Lung (tissue), 12 donors: ENCODE data around the gene KRTAP12-3. TPM values are rescaled to one million over a fixed set of nuclear protein-coding genes. Genes with fewer than 3 reads are reported as not detected.

Source experiments
- ATAC-seq: fragments of 200-7000 bp; cut with Tn5 transposase; one replicate; pipeline ENCODE4 v1.9.1; 2020; ENCODE audit warnings: moderate number of reproducible peaks; ENCODE audit not compliant: insufficient read depth, low FRiP score
- DNase-seq, 3 donors: peaks; one replicate each; pipeline ENCODE4 v3.0.0-alpha.2; 2013 to 2017
- H3K27ac ChIP-seq, 2 donors: one replicate each; pipeline ENCODE4 v1.5.1; 2013; ENCODE audit warnings: mild to moderate bottlenecking in 2 of 2, moderate library complexity in 2 of 2, control low read depth in 1 of 2, inconsistent platforms in 1 of 2, low read depth in 1 of 2, low read length in 1 of 2
- H3K27me3 ChIP-seq, 3 donors: one replicate each; pipeline ENCODE4 v1.5.1; 2013; ENCODE audit warnings: low read length in 2 of 3; ENCODE audit not compliant: control insufficient read depth in 3 of 3, insufficient read depth in 3 of 3
- H3K36me3 ChIP-seq, 4 donors: one replicate each; pipeline ENCODE4 v1.5.1; 2013; ENCODE audit warnings: low read length in 4 of 4, mild to moderate bottlenecking in 1 of 4, moderate library complexity in 1 of 4; ENCODE audit not compliant: control insufficient read depth in 4 of 4, insufficient read depth in 4 of 4
- H3K4me1 ChIP-seq, 5 donors: one replicate each; pipeline ENCODE4 v1.5.1; 2013; ENCODE audit warnings: low read length in 5 of 5, mild to moderate bottlenecking in 2 of 5, moderate library complexity in 1 of 5; ENCODE audit not compliant: control insufficient read depth in 5 of 5, insufficient read depth in 5 of 5
- H3K4me3 ChIP-seq: one replicate; pipeline ENCODE4 v1.5.1; 2013; ENCODE audit warnings: mild to moderate bottlenecking, control low read depth, moderate library complexity
- H3K9ac ChIP-seq, 2 donors: one replicate each; pipeline ENCODE4 v1.5.1; 2013; ENCODE audit warnings: low read length in 2 of 2, control low read depth in 1 of 2; ENCODE audit not compliant: insufficient read depth in 1 of 2
- H3K9me3 ChIP-seq, 4 donors: one replicate each; pipeline ENCODE4 v1.5.1; 2013; ENCODE audit warnings: low read length in 3 of 4, mild to moderate bottlenecking in 1 of 4, moderate library complexity in 1 of 4; ENCODE audit not compliant: control insufficient read depth in 4 of 4, insufficient read depth in 3 of 4
- WGBS, 2 donors: extraction: QIAGEN DNeasy Blood & Tissue Kit; methylation state at CpG; one replicate each; pipeline ENCODE4 v1.1.7; 2013; 5-methylcytosine and 5-hydroxymethylcytosine counted together
- polyA plus RNA-seq, 2 donors: library from polyadenylated mRNA; stranded (reverse); fragments of 200-250 nt; gene quantifications; one replicate each; pipeline ENCODE4 v1.2.1, GENCODE V29; 2013
- total RNA-seq, 2 donors: library from RNA; depleted of rRNA in 1 of 2; stranded (reverse); fragments of >200 nt in 1 of 2; gene quantifications; one replicate each; pipeline ENCODE4 v1.2.1, GENCODE V29; 2014 to 2021
- TF ChIP-seq, protein P1 (sequence below): IDR thresholded peaks from 2 replicates; pipeline ENCODE4 v1.5.1; 2012; ENCODE audit warnings: mild to moderate bottlenecking; ENCODE audit errors: control extremely low read depth, extremely low read depth
- donor health status: control.
- donor health status: control.
- donor health status: Bipolar disorder and iron deficiency.
- donor health status: healthy.
- donor health status: DM: yes; HTN: yes; CAD: no.

The KRTAP12-3 gene
- total and polyA plus RNA-seq, 4 donors = not detected

DNA sequence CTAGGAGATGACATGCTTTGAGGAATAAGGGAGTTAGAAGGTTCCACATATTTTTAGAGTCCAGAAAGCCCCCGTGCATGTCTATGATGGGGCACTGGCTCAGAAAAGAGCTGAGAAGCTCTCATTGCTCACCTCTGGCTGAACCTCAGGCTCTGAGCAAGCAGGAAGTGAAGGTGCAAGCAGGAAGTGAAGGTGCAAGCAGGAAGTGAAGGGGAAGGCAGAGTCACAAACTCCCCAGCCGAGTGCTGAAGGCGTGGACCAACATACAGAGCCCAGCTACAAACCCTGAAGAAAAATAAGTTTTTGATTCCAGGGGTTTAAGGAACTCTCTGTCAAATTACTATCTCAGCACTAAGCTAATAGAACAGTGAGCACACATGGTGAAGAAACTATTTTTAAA lies 38.8 kb upstream of the KRTAP12-3 start:
- no peak for ATAC-seq
- Histone ChIP-seq H3K9me3 (peaks cover 0 to 10% (median 3%) of the 10 kb centered on the region in 4 donors), H3K9ac (no peak overlapping the region), H3K27ac (no peak overlapping the region), H3K27me3 (no peaks in the 10 kb centered on the region), H3K4me3 (no peak overlapping the region), H3K36me3 (no peaks in the 10 kb centered on the region), H3K4me1 (no peaks in the 10 kb centered on the region)
- TF ChIP-seq, protein P1, sequence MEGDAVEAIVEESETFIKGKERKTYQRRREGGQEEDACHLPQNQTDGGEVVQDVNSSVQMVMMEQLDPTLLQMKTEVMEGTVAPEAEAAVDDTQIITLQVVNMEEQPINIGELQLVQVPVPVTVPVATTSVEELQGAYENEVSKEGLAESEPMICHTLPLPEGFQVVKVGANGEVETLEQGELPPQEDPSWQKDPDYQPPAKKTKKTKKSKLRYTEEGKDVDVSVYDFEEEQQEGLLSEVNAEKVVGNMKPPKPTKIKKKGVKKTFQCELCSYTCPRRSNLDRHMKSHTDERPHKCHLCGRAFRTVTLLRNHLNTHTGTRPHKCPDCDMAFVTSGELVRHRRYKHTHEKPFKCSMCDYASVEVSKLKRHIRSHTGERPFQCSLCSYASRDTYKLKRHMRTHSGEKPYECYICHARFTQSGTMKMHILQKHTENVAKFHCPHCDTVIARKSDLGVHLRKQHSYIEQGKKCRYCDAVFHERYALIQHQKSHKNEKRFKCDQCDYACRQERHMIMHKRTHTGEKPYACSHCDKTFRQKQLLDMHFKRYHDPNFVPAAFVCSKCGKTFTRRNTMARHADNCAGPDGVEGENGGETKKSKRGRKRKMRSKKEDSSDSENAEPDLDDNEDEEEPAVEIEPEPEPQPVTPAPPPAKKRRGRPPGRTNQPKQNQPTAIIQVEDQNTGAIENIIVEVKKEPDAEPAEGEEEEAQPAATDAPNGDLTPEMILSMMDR = no peak
- DNase-seq = no peak
- WGBS, 2 donors = 53 to 61% methylated on average over 3 of the region's 3 CpGs

DNA sequence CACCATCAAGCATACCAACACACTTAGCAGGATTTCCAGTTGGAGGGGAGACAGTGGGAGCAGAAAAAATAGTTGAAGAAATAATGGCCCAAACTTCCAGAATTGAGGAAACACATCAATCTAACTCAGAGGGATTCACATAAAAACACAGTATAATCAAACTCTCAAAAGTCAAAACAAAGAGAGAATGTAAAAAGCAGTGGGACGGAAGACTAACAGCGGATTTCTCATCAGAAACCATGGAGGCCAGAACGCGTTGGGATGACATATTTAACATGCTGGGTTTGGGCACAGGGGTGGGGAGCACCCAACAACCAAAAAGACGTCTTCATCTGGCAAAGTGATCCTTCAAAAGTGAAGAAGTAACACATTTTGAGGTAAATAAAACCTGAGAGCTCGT lies 37.8 kb upstream of the KRTAP12-3 start:
- Histone ChIP-seq H3K9ac (no peak overlapping the region), H3K36me3 (no peaks in the 10 kb centered on the region), H3K4me1 (no peaks in the 10 kb centered on the region), H3K27ac (no peak overlapping the region), H3K4me3 (no peak overlapping the region), H3K9me3 (peaks cover 0 to 10% (median 7%) of the 10 kb centered on the region in 4 donors), H3K27me3 (no peaks in the 10 kb centered on the region)
- TF ChIP-seq, protein P1 = no peak
- WGBS, 2 donors = 89 to 94% methylated on average over 6 of the region's 6 CpGs
- DNase-seq (no peak), ATAC-seq (no peak)

DNA sequence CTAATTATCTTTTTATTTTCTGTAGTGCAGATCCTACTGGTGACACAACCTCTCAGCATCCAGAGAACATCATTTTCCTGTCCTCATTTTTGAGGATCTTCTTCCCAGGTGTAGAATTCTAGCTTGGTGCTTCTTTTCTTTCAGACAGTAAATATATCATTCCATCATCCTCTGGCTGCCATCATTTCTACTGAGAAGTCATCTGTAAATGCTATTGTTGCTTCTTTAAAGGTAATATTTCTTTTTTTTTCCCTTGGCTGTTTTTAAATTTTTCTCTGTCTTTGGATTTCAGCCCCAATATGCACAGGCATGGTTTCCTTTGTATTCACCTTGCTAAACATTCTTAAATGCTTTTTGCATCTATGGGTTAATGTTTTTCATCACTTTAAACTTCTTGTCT lies 34.2 kb upstream of the KRTAP12-3 start:
- DNase-seq = no peak
- H3K27me3 ChIP-seq = no peaks in the 10 kb centered on the region
- H3K4me1 ChIP-seq = peaks cover 0 to under 1% (median 0%) of the 10 kb centered on the region in 5 donors
- TF ChIP-seq, protein P1 = no peak
- H3K4me3 ChIP-seq = no peak overlapping the region
- H3K9ac ChIP-seq = no peak overlapping the region
- no peak overlapping the region for H3K27ac ChIP-seq
- peaks cover 0 to 13% (median 7%) of the 10 kb centered on the region in 4 donors for H3K9me3 ChIP-seq
- no peaks in the 10 kb centered on the region for H3K36me3 ChIP-seq
- no peak for ATAC-seq

DNA sequence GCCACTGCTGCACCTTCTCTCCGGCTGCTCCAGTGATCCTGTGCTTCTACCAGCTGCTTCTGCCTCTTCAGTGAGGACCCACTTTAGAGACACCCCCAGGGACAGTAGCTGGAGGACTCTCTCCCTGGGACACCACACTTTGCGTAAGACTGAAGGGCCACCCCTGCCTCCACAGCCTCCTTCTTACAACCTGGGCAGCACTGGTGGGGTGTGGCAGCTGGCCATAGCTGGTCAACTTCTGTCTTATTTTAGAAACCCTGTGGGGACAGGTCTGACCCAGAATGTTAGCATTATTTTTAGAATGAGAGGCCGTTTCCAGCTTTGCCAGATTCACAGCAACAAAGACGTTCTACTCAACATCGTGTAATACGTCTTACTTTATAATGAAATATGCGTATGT lies 32.0 kb upstream of the KRTAP12-3 start:
- TF ChIP-seq, protein P1 = no peak
- no peak overlapping the region for H3K9ac ChIP-seq
- DNase-seq (no peak), ATAC-seq (no peak)
- no peak overlapping the region for H3K4me3 ChIP-seq
- peaks cover 0 to 2% (median 0%) of the 10 kb centered on the region in 5 donors for H3K4me1 ChIP-seq
- no peaks in the 10 kb centered on the region for H3K27me3 ChIP-seq
- 92% methylated on average over 7 of the region's 7 CpGs for WGBS, 2 donors
- H3K9me3 ChIP-seq = peaks cover 0 to 15% (median 9%) of the 10 kb centered on the region in 4 donors
- no peak overlapping the region for H3K27ac ChIP-seq
- H3K36me3 ChIP-seq = no peaks in the 10 kb centered on the region
